AG09319 (cell line): ENCODE data around the gene DOCK4.

Experiments
- DNase-seq: peaks from one replicate; pipeline ENCODE4 v3.0.0-alpha.2; 2010; ENCODE audit warnings: low read depth; ENCODE audit errors: extremely low read depth
- TF ChIP-seq, protein P1 (sequence below): IDR thresholded peaks from 2 replicates; pipeline ENCODE4 v1.5.1; 2011; ENCODE audit warnings: low read depth, mild to moderate bottlenecking, inconsistent platforms, low read length, moderate library complexity

Gene DOCK4

DNA sequence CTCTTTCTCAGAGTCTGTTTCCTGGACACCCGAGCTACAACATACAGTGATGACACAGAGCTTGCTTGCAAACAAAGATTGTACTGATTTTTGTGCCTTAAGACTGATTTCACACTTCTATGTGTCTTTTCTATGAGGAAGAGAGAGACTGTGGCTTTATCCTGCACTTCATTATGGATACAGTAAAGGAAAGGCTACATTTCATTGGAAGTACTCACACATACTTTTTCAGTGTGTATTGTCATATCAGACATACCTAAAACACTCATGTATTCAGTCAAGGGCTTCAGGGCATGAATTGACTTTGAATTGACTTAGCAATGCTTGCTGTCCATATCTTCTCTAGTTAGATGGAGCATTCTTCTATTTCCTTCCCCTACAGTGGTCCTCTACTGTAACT, 508.4 kb downstream of the DOCK4 start:
- TF ChIP-seq, protein P1, sequence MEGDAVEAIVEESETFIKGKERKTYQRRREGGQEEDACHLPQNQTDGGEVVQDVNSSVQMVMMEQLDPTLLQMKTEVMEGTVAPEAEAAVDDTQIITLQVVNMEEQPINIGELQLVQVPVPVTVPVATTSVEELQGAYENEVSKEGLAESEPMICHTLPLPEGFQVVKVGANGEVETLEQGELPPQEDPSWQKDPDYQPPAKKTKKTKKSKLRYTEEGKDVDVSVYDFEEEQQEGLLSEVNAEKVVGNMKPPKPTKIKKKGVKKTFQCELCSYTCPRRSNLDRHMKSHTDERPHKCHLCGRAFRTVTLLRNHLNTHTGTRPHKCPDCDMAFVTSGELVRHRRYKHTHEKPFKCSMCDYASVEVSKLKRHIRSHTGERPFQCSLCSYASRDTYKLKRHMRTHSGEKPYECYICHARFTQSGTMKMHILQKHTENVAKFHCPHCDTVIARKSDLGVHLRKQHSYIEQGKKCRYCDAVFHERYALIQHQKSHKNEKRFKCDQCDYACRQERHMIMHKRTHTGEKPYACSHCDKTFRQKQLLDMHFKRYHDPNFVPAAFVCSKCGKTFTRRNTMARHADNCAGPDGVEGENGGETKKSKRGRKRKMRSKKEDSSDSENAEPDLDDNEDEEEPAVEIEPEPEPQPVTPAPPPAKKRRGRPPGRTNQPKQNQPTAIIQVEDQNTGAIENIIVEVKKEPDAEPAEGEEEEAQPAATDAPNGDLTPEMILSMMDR = no peak
- no peak for DNase-seq

DNA sequence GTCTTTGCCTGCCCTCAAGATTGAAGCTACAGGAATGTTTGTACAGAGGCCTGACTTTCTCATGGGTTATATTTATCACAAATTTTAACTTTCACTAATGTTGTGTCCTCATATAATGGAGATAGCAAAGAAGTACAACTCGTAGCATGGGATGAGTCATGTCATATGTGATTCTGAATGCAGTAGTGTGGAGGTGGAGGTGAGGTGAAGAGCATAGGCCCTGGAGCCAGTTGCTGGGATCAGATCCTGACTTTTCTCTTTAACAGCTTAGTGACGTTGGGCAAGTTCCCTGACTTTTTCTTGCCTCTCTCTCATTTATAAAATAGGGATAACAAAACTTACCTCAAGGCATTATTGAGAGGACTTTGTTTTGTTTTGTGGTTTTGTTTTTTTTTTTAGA, 511.8 kb downstream of the DOCK4 start:
- TF ChIP-seq, protein P1 = no peak
- DNase-seq = no peak

DNA sequence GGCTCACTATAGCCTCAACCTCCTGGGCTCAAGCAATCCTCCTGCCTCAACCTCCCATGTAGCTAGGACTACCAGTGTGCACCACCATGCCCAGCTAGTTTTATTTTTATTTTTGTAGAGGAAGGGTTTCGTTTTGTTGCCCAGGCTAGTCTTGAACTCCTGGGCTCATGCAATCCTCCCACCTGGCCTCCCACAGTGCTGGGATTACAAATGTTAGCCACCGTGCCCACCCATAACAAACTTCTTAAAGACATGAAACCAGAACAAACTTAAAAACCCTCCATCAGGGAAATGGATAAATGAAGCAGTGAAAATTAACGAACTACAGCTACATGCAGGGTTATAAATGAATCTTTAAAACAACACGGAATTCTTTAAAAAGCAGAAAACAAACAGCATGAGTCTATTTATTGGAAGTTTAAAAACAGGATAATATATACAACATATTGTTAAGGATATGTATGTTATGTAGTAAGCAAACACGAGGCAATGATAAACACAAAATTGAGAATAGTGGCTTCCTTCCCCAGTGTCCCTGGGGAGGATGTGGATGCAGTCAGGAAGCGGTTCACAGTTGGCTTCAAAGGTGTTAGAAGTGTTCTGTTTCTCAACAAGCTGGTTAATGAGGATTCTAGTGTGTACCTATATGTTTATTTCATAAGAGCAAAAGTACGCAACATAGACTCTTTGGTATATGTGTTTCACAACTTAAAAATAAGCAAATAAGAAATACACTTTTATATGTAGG, 515.7 kb downstream of the DOCK4 start:
- DNase-seq = no peak
- TF ChIP-seq, protein P1 = no peak

DNA sequence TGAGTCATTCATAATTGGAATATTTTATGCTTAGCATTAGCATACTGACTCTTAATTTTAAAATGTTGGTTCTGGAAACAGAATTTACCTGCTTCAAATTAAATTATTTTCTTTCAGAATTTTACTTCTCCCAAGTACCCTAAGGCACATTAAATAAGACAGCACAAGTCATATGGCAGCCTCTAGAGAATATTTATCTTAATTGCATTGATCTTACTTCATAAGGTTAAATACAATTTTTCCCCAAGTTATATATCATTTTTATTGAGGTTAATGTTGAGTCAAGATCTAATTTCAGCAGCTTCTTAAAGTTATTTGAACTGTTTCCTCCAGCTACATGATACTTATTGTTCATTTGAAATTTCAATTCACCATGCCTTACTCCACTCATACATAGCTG, 520.9 kb downstream of the DOCK4 start:
- DNase-seq = no peak
- TF ChIP-seq, protein P1 = no peak

DNA sequence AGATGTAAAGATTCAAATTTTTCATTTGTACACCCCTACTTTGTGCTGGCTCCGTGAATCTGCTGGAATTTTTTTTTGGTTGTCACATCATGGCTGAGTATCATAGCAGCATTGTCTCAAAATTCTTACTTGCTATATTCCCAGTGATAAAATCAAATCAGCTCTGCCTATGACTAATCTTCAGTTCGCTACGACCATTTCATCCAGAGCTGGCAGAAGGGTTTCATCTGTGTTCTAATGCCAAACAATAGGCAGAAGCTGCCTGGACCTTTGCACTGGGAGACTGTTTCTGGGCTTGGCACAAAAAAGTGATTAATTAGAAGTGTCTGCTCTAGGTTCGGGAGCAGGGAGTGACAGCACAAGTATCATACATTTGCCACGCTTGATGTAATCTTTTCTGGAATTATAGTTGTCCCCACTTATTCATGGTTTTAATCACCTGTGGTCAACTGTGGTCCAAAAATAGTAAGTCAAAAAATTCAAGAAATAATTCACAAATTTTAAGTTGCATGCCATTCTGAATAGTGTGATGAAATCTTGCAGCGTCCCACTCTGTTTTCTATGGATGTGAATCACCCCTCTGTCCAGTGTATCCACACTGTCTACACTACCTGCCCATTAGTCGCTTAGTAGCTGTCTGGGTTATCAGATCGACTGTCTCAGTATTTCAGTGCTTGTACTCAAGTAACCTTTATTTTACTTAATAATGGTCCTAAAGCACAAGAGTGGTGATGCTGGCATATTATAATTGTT, 523.4 kb downstream of the DOCK4 start:
- TF ChIP-seq, protein P1 = no peak
- no peak for DNase-seq

DNA sequence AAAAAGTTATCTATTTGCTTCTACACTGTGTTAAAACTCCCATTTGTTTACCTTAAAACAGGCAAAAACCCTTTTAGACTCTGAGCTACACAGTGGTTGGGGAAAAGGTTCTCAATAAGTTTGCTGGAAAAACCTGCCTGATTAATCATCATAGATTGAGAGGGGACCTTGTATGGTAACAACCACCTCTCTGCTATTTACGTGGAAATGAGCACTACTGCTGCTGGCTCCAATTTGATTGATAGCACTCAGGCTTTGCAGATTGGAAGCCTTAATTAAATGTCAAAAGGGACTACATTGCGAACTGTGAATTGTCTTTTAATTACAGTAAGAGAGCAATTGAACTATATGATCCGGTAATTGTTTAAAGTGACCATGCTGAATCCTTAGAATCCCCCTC, 525.0 kb downstream of the DOCK4 start:
- TF ChIP-seq, protein P1 = no peak
- no peak for DNase-seq

DNA sequence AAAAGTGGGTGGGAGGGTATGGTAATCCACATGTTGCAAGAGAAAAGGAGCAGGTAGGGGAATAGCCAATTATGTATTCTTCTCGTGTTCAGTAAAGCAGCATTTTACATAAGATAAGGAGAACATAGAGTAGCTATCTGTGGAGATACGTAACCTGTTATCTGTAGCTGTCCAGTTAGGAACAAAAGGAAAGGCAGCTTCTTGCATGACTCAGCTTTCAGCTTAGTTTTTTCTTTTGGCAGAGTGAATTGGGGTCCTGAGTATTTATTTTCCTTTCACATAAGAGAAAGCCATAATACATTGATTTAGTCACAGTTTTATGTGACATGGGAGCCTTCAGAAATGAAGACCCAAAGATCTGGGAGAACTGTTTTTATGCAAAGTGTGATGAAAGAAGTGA, 527.2 kb downstream of the DOCK4 start:
- DNase-seq = no peak
- TF ChIP-seq, protein P1 = no peak
